A673 (cell line): ENCODE data around the gene LEFTY1. TPM values are rescaled to one million over a fixed set of nuclear protein-coding genes. Genes with fewer than 3 reads are reported as not detected.

ENCODE experiments used
- BruUV-seq: library from RNA; stranded (reverse); fragments of 400-500 nt; replicated peaks from 2 replicates; lab custom pipeline; 2021; lab: Mats Ljungman, UMichigan
- CTCF ChIA-PET: fragments of 300-600 bp; sonication (Branson Sonifier 250); formaldehyde crosslinking; loops from one replicate; lab custom pipeline; 2022; ENCODE audit warnings: antibody characterized with exemption; lab: Charles Lee
- POLR2A ChIA-PET: fragments of 300-600 bp; sonication (Branson Sonifier 250); formaldehyde crosslinking; loops from one replicate; lab custom pipeline; 2022; ENCODE audit warnings: antibody characterized with exemption; ENCODE audit not compliant: low non-redundant PET; lab: Charles Lee
- DNase-seq: peaks from one replicate; pipeline ENCODE4 v3.0.0-alpha.2; 2015; ENCODE audit warnings: low spot score
- H3K27ac ChIP-seq: fragments of 200-600 bp; sonication (generic); 2 replicates; pipeline ENCODE4 v1.5.1; 2016; ENCODE audit warnings: mixed run types, low read depth, mild to moderate bottlenecking, mixed read lengths, antibody characterized with exemption, low read length; ENCODE audit not compliant: poor library complexity, severe bottlenecking
- H3K27me3 ChIP-seq: fragments of 200-600 bp; sonication (generic); replicated peaks from 2 replicates; pipeline ENCODE4 v1.6.1; 2017; ENCODE audit warnings: mixed run types, low read depth, mild to moderate bottlenecking, mixed read lengths, antibody characterized with exemption, low read length; ENCODE audit not compliant: insufficient read depth, poor library complexity
- H3K36me3 ChIP-seq: fragments of 200-600 bp; sonication (generic); 2 replicates; pipeline ENCODE4 v1.6.1; 2016; ENCODE audit warnings: mixed run types, mild to moderate bottlenecking, mixed read lengths, antibody characterized with exemption, low read length; ENCODE audit not compliant: insufficient read depth, poor library complexity, severe bottlenecking
- H3K4me1 ChIP-seq: fragments of 200-600 bp; sonication (generic); 2 replicates; pipeline ENCODE4 v1.6.1; 2017; ENCODE audit warnings: mixed run types, mild to moderate bottlenecking, mixed read lengths, antibody characterized with exemption, low read length; ENCODE audit not compliant: insufficient read depth, poor library complexity, severe bottlenecking
- H3K4me3 ChIP-seq: fragments of 200-600 bp; sonication (generic); 2 replicates; pipeline ENCODE4 v1.5.1; 2016; ENCODE audit warnings: low read depth, mixed run types, mild to moderate bottlenecking, mixed read lengths, low read length; ENCODE audit not compliant: poor library complexity, severe bottlenecking
- H3K9me3 ChIP-seq: fragments of 200-600 bp; sonication (generic); 2 replicates; pipeline ENCODE4 v1.6.1; 2016; ENCODE audit warnings: mixed run types, low read depth, mild to moderate bottlenecking, mixed read lengths, antibody characterized with exemption, low read length; ENCODE audit not compliant: poor library complexity, severe bottlenecking
- CTCF ChIP-seq: fragments of 300-800, 200-600 bp; sonication (generic); conservative IDR thresholded peaks from 2 replicates; pipeline ENCODE4 v1.5.1; 2017; ENCODE audit warnings: low read depth, mild to moderate bottlenecking, antibody characterized with exemption, low read length, moderate library complexity, mixed read lengths
- EZH2 ChIP-seq: fragments of 200-600 bp; sonication (generic); IDR thresholded peaks from 2 replicates; pipeline ENCODE4 v1.6.1; 2017; ENCODE audit warnings: borderline replicate concordance, low read depth, mild to moderate bottlenecking, mixed read lengths, antibody characterized with exemption, low read length; ENCODE audit not compliant: poor library complexity, severe bottlenecking
- intact Hi-C: fragments of 100-400 bp; cut with micrococcal nuclease; formaldehyde crosslinking; loops from one replicate; pipeline ENCODE4 v1.10.0; 2022; ENCODE audit not compliant: unreplicated experiment
- total RNA-seq: library from RNA; stranded (reverse); gene quantifications from 2 replicates; pipeline ENCODE4 v1.2.3, GENCODE V29; 2021

LEFTY1 gene
- total RNA-seq, 1 experiment from 2014 or later = not detected

GRCh38 chr1:225843426-225843795, 45.5 kb downstream of the LEFTY1 start:
- Histone ChIP-seq H3K27me3 (no peaks in the 10 kb centered on the region), H3K27ac (no peak overlapping the region), H3K4me1 (no peaks in the 10 kb centered on the region), H3K9me3 (no peaks in the 10 kb centered on the region), H3K4me3 (no peak overlapping the region), H3K36me3 (peaks cover 6% of the 10 kb centered on the region)
- BruUV-seq = no TSS peak
- no peak for TF ChIP-seq EZH2
- TF ChIP-seq CTCF = no peak
- intact Hi-C loops = no loop called here
- POLR2A ChIA-PET = no interaction called here
- CTCF ChIA-PET = no interaction called here
- no peak for DNase-seq

GRCh38 chr1:225842788-225843425, 46.0 kb downstream of the LEFTY1 start:
- TF ChIP-seq CTCF = no peak
- TF ChIP-seq EZH2 = no peak
- Histone ChIP-seq H3K4me3 (no peak overlapping the region), H3K9me3 (no peaks in the 10 kb centered on the region), H3K36me3 (peaks cover 6% of the 10 kb centered on the region), H3K27ac (no peak overlapping the region), H3K4me1 (no peaks in the 10 kb centered on the region), H3K27me3 (no peaks in the 10 kb centered on the region)
- no TSS peak for BruUV-seq
- DNase-seq = no peak
- CTCF ChIA-PET = no interaction called here
- intact Hi-C loops = no loop called here
- POLR2A ChIA-PET = no interaction called here

- no peaks in the 10 kb centered on the region for H3K4me1 ChIP-seq
- no peaks in the 10 kb centered on the region for H3K27me3 ChIP-seq
- POLR2A ChIA-PET = no interaction called here
- CTCF ChIA-PET = no interaction called here
- H3K27ac ChIP-seq = no peak overlapping the region
- intact Hi-C loops = no loop called here
- H3K36me3 ChIP-seq = peaks cover 6% of the 10 kb centered on the region
- TF ChIP-seq EZH2 (no peak), CTCF (no peak)
- H3K9me3 ChIP-seq = no peaks in the 10 kb centered on the region
- BruUV-seq = no TSS peak
- H3K4me3 ChIP-seq = no peak overlapping the region
- no peak for DNase-seq
These were observed 46.9 kb downstream of the LEFTY1 start for GRCh38 chr1:225842074-225842473.
